IPS DF 4.7 (cell line): ENCODE results near the gene SMARCAL1.
"Not testable (repeated sequence)": the region's sequence is repeated elsewhere in the genome, so short reads cannot be mapped to it uniquely, and the experiment has no call there.

Experiments
- DNase-seq: peaks from one replicate; pipeline ENCODE4 v3.0.0-alpha.2; 2013; ENCODE audit warnings: low spot score; ENCODE audit errors: extremely low read depth

Gene SMARCAL1

GRCh38 chr2:216412022-216412999 is at the start of gene SMARCAL1:
SMARCAL1 (plus strand) TSS chr2:216412484; CDS start chr2:216414705, 2,221 bp downstream.
- peak; percentile 94 for DNase-seq

GRCh38 chr2:216362730-216363129 is 49.6 kb upstream of the SMARCAL1 start:
- no peak for DNase-seq

- no peak for DNase-seq
Measured at GRCh38 chr2:216363221-216363620, 49.1 kb upstream of the SMARCAL1 start.

- DNase-seq: no peak
Measured at GRCh38 chr2:216365518-216365917, 46.8 kb upstream of the SMARCAL1 start.

- DNase-seq: no peak
Measured at GRCh38 chr2:216366777-216367471, 45.4 kb upstream of the SMARCAL1 start.

- DNase-seq: no peak
Measured at GRCh38 chr2:216369821-216370220, 42.5 kb upstream of the SMARCAL1 start.

GRCh38 chr2:216370961-216371712 is 41.1 kb upstream of the SMARCAL1 start:
- no peak for DNase-seq

- no peak for DNase-seq
Measured at GRCh38 chr2:216371721-216372702, 40.3 kb upstream of the SMARCAL1 start, which contains the start of gene MARCHF4. MARCHF4 (minus strand) TSS chr2:216372483; CDS start chr2:216370260, 2,223 bp downstream.

- DNase-seq: no peak
Measured at GRCh38 chr2:216372761-216373291, 39.5 kb upstream of the SMARCAL1 start.

- no peak for DNase-seq
Measured at GRCh38 chr2:216373896-216374295, 38.4 kb upstream of the SMARCAL1 start.

GRCh38 chr2:216375286-216375685 is 37.0 kb upstream of the SMARCAL1 start:
- no peak for DNase-seq

- DNase-seq: no peak
Measured at GRCh38 chr2:216379977-216380376, 32.3 kb upstream of the SMARCAL1 start.

- DNase-seq: not testable (repeated sequence)
Measured at GRCh38 chr2:216384409-216384808, 27.9 kb upstream of the SMARCAL1 start.

- DNase-seq: no peak
Measured at GRCh38 chr2:216385478-216385877, 26.8 kb upstream of the SMARCAL1 start.

GRCh38 chr2:216387262-216387661 is 25.0 kb upstream of the SMARCAL1 start:
- DNase-seq: no peak

GRCh38 chr2:216388046-216388884 is 24.0 kb upstream of the SMARCAL1 start:
- no peak for DNase-seq

GRCh38 chr2:216389570-216389969 is 22.7 kb upstream of the SMARCAL1 start:
- DNase-seq: no peak

- no peak for DNase-seq
Measured at GRCh38 chr2:216391401-216391800, 20.9 kb upstream of the SMARCAL1 start.

GRCh38 chr2:216392018-216392562 is 20.2 kb upstream of the SMARCAL1 start:
- DNase-seq: no peak
